Kidney (tissue), 14 donors: Measurements from ENCODE around the gene FARP1. TPM values are rescaled to one million over a fixed set of nuclear protein-coding genes. Genes with fewer than 3 reads are reported as not detected.

Experiments
- DNase-seq, 5 donors: peaks; one replicate each; pipeline ENCODE4 v3.0.0-alpha.2; 2013 to 2020
- FAIRE-seq: peaks from 2 replicates; lab custom pipeline; 2012; peaks lifted over from hg19 to GRCh38; lab: Jason Lieb, UNC
- H3K27ac ChIP-seq, 2 donors: one replicate each; pipeline ENCODE4 v1.7.0; 2013; ENCODE audit warnings: low read depth in 2 of 2, low read length in 2 of 2, inconsistent platforms in 1 of 2
- H3K27me3 ChIP-seq: one replicate; pipeline ENCODE4 v1.7.1; 2013; ENCODE audit warnings: low read length, inconsistent platforms; ENCODE audit not compliant: control insufficient read depth, insufficient read depth
- H3K36me3 ChIP-seq, 3 donors: one replicate each; pipeline versions ENCODE4 v1.7.0 to v1.7.1; 2013; ENCODE audit warnings: low read length in 3 of 3, control low read depth in 1 of 3, inconsistent platforms in 1 of 3; ENCODE audit not compliant: insufficient read depth in 3 of 3, control insufficient read depth in 2 of 3
- H3K4me1 ChIP-seq, 3 donors: one replicate each; pipeline versions ENCODE4 v1.7.0 to v1.7.1; 2013; ENCODE audit warnings: low read length in 3 of 3, inconsistent platforms in 1 of 3, low read depth in 1 of 3; ENCODE audit not compliant: control insufficient read depth in 2 of 3, insufficient read depth in 2 of 3
- H3K4me3 ChIP-seq, 3 donors: one replicate each; pipeline versions ENCODE4 v1.7.0 to v1.8.1; 2013; ENCODE audit warnings: low read length in 3 of 3, control low read depth in 1 of 3, inconsistent platforms in 1 of 3
- H3K9ac ChIP-seq, 3 donors: one replicate each; pipeline versions ENCODE4 v1.7.0 to v1.7.1; 2013; ENCODE audit warnings: low read length in 3 of 3, control low read depth in 1 of 3, inconsistent platforms in 1 of 3
- H3K9me3 ChIP-seq, 3 donors: one replicate each; pipeline versions ENCODE4 v1.7.0 to v1.7.1; 2013; ENCODE audit warnings: low read length in 3 of 3, control low read depth in 1 of 3, inconsistent platforms in 1 of 3; ENCODE audit not compliant: control insufficient read depth in 2 of 3, insufficient read depth in 1 of 3
- CTCF ChIP-seq: IDR thresholded peaks from 3 replicates; pipeline ENCODE4 v1.5.1; 2012; ENCODE audit warnings: mild to moderate bottlenecking, moderate library complexity, borderline replicate concordance; ENCODE audit not compliant: insufficient read depth; ENCODE audit errors: extremely low read depth
- intact Hi-C: fragments of 100-400 bp; cut with DNase I; formaldehyde crosslinking; loops from one replicate; pipeline ENCODE4 v1.11.1; 2022
- polyA plus RNA-seq: library from polyadenylated mRNA; stranded (reverse); fragments of 350-450 nt; fragmentation: Illumina TruSeq; extraction: RNeasy Lipid Tissue Mini Kit (QIAGEN cat#74804); gene quantifications from one replicate; pipeline ENCODE4 v1.2.3, GENCODE V29; 2014; ENCODE audit warnings: low read depth, low replicate concordance; ENCODE audit not compliant: insufficient read depth
- total RNA-seq: library from RNA; stranded (reverse); fragmentation: NEBNext Ultra II Directional; extraction: Animal tissue kit (Norgen Biotek cat#: 25700); gene quantifications from one replicate; pipeline ENCODE4 v1.2.1, GENCODE V29; 2021
- donor health status: control.
- donor health status: control.
- donor health status: control.
- donor health status: control.
- donor health status: control.
- donor health status: DM: yes; HTN: yes; CAD: no.
- donor health status: Normal renal cell carcinoma (clear cell type).

Gene FARP1
- total and polyA plus RNA-seq, 2 donors from 2014 or later: 123 to 229 TPM

GRCh38 chr13:98445340-98446233 lies 302.7 kb downstream of the FARP1 start:
- FAIRE-seq (no peak), DNase-seq (peak; percentile 58 to 87 (median 69))
- peaks cover 6 to 64% (median 14%) of the 10 kb centered on the region in 3 donors for H3K36me3 ChIP-seq
- intact Hi-C loops: loop anchor here (5.0 kb wide), 1 partner anchor 207 kb away; no protein-coding TSS in a partner anchor
- peaks cover 0 to 6% (median 5%) of the 10 kb centered on the region in 3 donors for H3K4me1 ChIP-seq
- no peaks in the 10 kb centered on the region for H3K9me3 ChIP-seq
- no peak overlapping the region for H3K27ac ChIP-seq
- peak; percentile 92 for TF ChIP-seq CTCF
- H3K4me3 ChIP-seq: no peak overlapping the region
- no peaks in the 10 kb centered on the region for H3K27me3 ChIP-seq
- no peak overlapping the region for H3K9ac ChIP-seq

GRCh38 chr13:98446234-98446621 lies 303.3 kb downstream of the FARP1 start:
- intact Hi-C loops: loop anchor here (5.0 kb wide), 1 partner anchor 206 kb away; no protein-coding TSS in a partner anchor
- Histone ChIP-seq H3K4me3 (no peak overlapping the region), H3K27me3 (no peaks in the 10 kb centered on the region), H3K9me3 (no peaks in the 10 kb centered on the region), H3K36me3 (peaks cover 6 to 58% (median 11%) of the 10 kb centered on the region in 3 donors), H3K27ac (no peak overlapping the region), H3K9ac (no peak overlapping the region), H3K4me1 (peaks cover 0 to 6% (median 5%) of the 10 kb centered on the region in 3 donors)
- DNase-seq (peak in 1 of 5 donors; percentile 69), FAIRE-seq (no peak)
- no peak for TF ChIP-seq CTCF

DNA sequence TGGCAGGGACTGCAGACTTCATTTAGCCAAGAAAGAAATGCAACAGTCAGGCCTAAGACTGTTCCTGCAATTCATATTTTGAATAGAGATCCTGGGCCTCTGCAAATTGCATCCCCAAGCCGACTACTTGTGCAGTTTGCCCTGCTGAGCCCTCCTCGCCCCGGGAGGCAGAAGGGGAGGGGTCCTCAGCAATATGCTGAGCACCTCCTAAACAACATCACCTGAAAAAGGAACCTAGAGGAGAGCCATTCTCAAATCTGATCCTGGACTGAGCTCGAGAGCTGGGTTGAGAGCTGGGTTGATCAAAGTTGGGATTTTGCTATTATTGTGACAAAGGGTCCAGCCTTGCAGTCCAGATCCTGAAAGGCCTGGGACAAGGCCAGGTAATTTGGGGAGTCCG lies 304.2 kb downstream of the FARP1 start:
- H3K27ac ChIP-seq: no peak overlapping the region
- H3K27me3 ChIP-seq: no peaks in the 10 kb centered on the region
- H3K9ac ChIP-seq: no peak overlapping the region
- no peak overlapping the region for H3K4me3 ChIP-seq
- no peak for TF ChIP-seq CTCF
- peaks cover 8 to 53% (median 11%) of the 10 kb centered on the region in 3 donors for H3K36me3 ChIP-seq
- no peaks in the 10 kb centered on the region for H3K9me3 ChIP-seq
- intact Hi-C loops: loop anchor here (5.0 kb wide), 1 partner anchor 205 kb away; no protein-coding TSS in a partner anchor
- peaks cover 0 to 6% (median 5%) of the 10 kb centered on the region in 3 donors for H3K4me1 ChIP-seq
- DNase-seq (peak in 1 of 5 donors; percentile 37), FAIRE-seq (no peak)
